Stimulated activated CD4-positive, alpha-beta T cell treated with anti-CD3 and anti-CD28 coated beads, Interleukin-15, amount 100 ng/mL, for 48 hours (primary cell): Measurements from ENCODE around the gene MRPL36.

Experiments
- DNase-seq, 2 donors: peaks; one replicate each; pipeline ENCODE4 v3.0.0-alpha.2; 2020; ENCODE audit warnings: low read depth in 2 of 2

Gene MRPL36

GRCh38 chr5:1781726-1782384 lies 17.8 kb downstream of the MRPL36 start:
- no peak for DNase-seq

GRCh38 chr5:1781107-1781506 lies 18.5 kb downstream of the MRPL36 start:
- no peak for DNase-seq

- DNase-seq: no peak
Observed at GRCh38 chr5:1780614-1780930, 19.1 kb downstream of the MRPL36 start.

- no peak for DNase-seq
Observed at GRCh38 chr5:1779782-1780613, 19.6 kb downstream of the MRPL36 start.

GRCh38 chr5:1779021-1779680 lies 20.5 kb downstream of the MRPL36 start:
- DNase-seq: no peak

GRCh38 chr5:1778138-1779020 lies 21.3 kb downstream of the MRPL36 start:
- no peak for DNase-seq

- DNase-seq: no peak
Observed at GRCh38 chr5:1777281-1778137, 22.1 kb downstream of the MRPL36 start.

- DNase-seq: no peak
Observed at GRCh38 chr5:1776831-1777230, 22.8 kb downstream of the MRPL36 start.

- no peak for DNase-seq
Observed at GRCh38 chr5:1772634-1773033, 27.0 kb downstream of the MRPL36 start.

- no peak for DNase-seq
Observed at GRCh38 chr5:1771149-1772065, 28.2 kb downstream of the MRPL36 start.

- DNase-seq: no peak
Observed at GRCh38 chr5:1770443-1770802, 29.2 kb downstream of the MRPL36 start.

GRCh38 chr5:1769752-1770442 lies 29.7 kb downstream of the MRPL36 start:
- no peak for DNase-seq

- no peak for DNase-seq
Observed at GRCh38 chr5:1769017-1769640, 30.5 kb downstream of the MRPL36 start.

- no peak for DNase-seq
Observed at GRCh38 chr5:1768283-1769000, 31.2 kb downstream of the MRPL36 start.

GRCh38 chr5:1767524-1768282 lies 31.9 kb downstream of the MRPL36 start:
- DNase-seq: no peak

- DNase-seq: no peak
Observed at GRCh38 chr5:1765880-1766235, 33.8 kb downstream of the MRPL36 start.

GRCh38 chr5:1765141-1765879 lies 34.3 kb downstream of the MRPL36 start:
- DNase-seq: no peak
